Activated effector memory CD4-positive, alpha-beta T cell treated with anti-CD3 and anti-CD28 coated beads, Interleukin-2, amount 50 U/mL, for 16 hours (primary cell): ENCODE data around the gene PDGFC.
"Not testable (repeated sequence)": the region's sequence is repeated elsewhere in the genome, so short reads cannot be mapped to it uniquely, and the experiment has no call there.

ENCODE experiments used
- DNase-seq: peaks from one replicate; pipeline ENCODE4 v3.0.0-alpha.2; 2020

PDGFC gene

DNA sequence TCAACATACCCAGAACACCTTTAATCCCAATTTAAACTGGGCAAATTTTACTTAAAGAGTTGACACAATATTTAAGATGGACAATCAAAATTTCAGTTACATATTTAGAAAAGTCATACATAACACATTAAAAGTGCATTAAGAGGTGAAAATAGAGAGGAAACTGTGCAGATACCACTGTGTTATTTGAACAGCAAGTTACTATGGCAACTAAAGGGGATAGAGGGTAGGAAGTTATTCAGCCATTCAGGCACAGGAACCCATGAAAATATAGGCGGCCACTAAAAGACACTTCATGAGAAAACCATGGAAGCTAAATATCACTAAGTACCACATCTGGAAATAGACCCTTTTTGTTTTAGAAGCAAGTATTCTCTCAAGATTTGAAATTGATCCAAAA lies 75.1 kb downstream of the PDGFC start:
- DNase-seq: no peak

DNA sequence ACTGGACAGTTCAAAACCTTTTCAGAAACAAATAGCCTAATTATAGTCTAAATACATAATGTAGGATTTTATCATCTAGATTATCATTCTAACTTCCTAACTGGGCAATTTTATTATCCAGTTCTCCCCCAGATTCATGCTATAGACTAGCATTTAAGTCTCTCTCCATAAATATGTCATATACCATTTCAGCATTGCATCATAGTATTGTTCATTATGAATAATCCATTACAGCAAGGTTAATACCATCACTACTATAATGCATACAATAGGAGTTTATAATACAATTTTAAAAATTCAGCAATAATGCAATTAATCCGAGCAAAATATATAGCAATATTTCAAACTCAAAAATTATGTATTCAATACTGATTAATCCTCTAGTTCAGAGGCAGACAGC lies 77.4 kb downstream of the PDGFC start:
- no peak for DNase-seq

DNA sequence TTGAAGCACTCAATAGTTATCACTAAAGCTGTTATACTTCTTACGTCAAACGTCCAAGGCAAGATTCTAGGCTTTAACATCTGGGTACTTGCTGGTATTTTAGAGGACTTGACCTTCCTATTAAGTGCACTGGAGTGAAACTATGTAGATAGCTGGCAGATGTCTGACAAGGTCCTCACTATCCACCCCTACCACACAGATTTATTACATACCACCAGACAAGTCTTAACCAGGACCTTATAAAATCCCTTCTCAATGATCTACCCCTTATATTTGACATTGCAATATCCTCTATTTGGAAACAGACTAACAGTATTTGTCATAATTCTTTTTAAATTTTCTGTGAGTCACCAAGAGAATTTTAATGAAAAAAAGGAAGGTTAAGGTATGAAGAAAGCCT lies 78.8 kb downstream of the PDGFC start:
- DNase-seq: no peak

DNA sequence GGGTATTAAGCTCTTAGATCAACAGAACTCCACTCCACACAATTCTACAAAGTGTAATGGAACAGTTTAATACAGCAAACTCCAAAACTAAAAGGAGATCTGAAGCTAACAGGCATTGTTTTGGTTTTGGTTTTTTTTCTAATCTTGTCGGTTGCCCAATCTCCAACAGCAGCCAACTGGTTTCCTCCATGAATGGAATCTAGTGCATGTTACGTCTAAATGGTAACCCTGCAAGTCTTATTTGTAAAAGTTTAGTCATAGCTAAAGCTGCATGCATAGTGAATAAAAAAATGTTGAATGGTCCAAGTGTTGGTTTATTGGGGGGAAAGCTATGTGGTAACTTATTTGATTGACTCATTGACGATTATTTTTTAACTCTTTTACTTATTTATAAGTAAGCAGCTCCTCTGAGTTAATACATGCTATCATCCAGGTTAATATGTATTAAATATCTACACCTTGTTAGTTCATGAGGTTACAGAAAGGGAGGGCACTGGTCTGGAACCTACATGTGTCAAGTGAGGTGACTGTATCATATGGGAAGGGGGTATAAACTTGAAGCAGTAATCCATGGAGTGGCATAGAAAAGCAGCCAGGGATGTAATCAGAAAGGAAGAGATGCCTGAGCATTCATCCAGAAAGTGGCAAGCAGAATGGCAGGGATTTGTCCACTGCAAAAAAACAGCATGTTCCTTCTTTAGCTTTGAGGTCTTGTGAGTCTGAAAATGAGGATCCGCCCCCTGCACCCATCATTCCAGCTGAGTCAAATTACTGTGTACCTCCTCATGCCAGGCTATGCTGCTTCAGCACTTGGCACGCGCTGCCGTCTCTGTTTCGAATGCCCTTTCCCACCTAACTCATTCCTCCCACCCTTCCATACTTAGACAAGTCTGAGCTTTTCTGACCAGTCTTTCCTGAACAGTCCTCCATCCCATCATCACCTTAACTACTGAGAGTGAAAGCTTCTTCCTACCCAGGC lies 81.7 kb downstream of the PDGFC start:
- DNase-seq: no peak

DNA sequence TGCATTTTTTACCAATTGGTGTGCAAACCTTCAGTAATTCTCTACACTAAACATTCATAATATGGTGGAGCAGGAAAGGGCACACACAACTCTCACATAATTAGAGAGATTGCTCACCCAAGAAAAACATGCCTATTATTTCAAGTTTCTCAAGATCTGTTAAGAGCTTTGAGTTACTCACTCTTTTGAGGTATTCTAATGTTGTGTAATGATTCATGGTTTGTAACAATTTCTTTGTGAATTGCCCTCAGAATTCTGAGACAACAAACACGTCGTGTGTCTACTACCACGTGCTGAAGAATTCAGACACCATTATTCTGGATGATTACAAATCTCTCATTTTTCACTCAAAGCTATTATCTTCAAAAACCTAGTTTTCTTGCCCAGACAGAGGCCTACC lies 82.8 kb downstream of the PDGFC start:
- DNase-seq: no peak

DNA sequence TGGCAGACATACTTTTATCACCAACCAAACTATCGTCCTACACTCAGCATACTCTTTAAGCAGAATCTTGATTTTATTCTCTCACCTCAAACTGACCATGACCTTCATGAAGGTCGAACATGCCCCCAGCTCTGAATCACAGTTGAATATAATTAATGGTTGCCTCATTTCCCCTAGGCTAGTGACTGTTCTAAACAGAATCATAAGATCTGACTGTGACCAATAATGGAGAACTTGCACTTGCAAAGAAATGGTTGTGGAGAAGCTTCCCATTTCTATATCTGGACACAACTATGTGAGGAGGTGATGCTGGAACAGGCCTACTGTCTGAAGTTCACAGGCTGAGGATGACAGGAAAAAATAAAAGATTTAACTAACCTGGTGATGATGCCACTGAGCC lies 85.1 kb downstream of the PDGFC start:
- DNase-seq: no peak

DNA sequence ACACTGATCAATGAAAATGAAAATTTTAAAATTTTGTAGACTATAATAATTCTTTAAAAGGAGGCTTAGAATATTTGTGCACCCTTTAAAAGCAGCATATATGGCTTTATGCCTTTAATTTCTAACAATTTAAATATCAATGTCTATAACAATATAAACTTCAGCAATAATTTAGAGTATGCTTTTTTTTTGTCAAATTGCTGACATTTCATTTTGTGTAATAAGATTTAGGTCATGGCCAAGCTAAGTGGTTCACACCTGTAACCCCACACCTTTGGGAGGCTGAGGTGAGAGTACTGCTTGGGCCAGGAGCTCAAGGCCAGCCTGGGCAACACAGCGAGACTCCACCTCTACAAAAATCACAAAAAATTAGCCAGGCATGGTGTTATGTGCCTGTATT lies 86.2 kb downstream of the PDGFC start:
- no peak for DNase-seq

DNA sequence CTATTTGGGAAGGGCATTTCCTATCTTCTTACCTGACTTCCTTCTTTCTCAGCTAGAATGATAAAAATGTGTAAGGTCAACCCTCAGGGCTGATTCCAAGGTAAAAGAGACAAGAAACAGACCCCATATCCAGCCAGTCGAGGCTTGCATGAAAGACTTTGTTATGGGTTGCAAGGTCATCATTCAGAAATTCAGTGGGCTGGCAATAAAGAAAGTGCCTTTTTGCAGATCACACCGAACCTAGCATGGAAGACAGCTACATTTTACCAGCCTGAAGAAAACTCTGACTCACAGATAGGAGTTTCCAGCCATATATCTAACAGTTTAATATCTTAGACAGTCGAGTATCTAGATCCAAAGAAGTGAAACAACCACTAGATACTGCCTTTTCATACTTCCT lies 87.4 kb downstream of the PDGFC start:
- no peak for DNase-seq

DNA sequence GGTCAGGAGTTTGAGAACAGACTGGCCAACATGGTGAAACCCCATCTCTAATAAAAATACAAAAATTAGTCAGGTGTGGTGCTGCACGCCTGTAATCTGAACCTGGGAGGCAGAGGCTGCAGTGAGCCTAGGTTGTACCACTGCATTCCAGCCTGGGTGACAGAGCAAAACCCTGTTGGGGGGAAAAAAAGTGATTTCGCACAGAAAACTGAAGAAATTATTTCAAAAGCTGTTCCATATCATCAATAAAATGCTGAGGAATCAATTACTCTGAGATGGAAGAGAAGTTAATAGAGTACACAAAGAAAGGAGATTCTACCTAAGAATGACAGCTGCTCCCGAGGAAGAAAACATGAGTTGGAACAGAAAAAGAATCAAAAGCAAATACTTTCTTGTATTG lies 95.9 kb downstream of the PDGFC start:
- DNase-seq: no peak

DNA sequence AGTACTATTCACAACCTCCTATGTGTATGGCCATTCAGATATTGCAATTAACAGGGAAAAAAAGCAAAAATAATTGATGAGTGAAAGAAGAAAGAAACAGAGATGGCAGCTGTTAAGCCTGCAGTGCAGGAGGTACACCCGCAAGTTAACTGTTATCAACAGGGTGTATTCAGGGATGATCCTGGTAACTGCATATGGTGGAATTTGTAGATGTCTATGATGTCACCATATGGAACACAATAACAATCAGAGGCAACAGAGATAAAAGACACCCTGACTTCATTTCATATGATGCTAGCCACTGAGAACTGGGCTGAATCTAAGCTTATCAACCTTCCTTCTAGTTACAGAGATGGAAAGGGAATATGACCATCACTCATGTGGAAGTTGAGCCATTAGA lies 96.5 kb downstream of the PDGFC start:
- no peak for DNase-seq

DNA sequence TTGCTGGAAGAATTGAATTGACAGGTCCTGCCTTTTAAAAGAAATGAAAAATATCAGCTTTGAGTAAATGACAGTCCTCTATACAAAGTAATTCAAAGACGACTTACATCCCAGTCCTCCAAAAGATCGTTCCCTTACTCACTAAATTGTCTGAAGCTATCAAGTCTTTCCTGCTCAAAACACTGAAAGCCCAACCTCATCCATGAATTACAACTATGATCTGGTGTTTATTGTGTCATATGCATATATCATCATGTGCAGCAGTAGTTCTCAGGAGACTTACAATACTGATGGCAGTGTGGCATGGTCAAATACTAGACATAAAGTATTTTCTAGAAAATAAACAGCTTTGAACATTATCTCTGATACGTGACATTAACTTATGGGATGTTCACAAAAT lies 97.8 kb downstream of the PDGFC start:
- DNase-seq: no peak

DNA sequence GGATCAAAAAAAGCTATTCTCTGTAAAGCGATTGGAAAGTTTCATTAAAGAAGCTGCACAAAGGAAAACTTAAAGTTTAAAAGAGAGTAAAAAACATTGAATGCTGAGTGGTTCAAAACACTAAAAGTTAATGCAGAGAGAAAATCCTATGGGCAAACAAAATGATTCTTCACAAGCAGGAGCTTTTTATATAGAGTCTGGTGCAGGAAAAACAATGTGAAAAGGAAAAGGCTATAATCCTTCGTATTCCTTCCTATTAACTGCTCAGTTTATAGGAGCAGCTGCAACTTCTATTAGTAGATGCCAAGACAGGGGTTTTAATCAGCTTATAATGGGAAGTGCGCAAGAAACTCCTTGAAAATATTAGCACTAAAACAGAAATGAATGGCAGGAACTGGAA lies 100.7 kb downstream of the PDGFC start:
- no peak for DNase-seq

DNA sequence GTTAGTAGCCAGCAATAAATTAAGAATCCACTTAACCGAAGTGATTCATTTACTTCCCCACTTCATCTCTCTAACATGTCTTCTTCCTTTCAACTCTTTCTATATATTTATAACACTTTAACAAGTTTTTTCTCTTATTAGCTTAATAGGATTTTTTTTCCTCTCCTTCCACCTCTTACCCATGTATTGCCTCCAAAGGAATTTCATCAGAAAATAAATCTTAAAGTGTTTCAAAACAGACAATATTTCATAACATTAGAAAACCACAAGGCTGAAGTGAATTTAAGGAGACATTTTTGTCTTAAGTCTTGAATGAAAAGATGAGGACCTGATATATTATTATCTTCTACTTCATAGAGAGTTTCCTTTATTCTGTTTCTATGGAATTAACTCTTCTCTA lies 101.5 kb downstream of the PDGFC start:
- no peak for DNase-seq

DNA sequence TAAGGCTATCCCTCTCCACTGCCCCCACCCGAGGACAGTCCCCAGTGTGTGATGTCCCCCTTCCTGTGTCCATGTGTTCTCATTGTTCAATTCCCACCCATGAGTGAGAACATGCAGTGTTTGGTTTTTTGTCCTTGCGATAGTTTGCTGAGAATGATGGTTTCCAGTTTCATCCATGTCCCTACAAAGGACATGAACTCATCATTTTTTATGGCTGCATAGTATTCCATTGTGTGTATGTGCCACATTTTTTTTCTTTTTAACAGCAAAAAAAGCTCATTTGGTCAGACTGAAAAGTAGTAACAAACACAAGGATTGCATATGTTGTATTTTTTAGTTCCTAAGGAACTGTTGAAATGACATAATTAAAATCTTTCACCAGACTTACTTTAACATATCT lies 105.5 kb downstream of the PDGFC start:
- not testable (repeated sequence) for DNase-seq

DNA sequence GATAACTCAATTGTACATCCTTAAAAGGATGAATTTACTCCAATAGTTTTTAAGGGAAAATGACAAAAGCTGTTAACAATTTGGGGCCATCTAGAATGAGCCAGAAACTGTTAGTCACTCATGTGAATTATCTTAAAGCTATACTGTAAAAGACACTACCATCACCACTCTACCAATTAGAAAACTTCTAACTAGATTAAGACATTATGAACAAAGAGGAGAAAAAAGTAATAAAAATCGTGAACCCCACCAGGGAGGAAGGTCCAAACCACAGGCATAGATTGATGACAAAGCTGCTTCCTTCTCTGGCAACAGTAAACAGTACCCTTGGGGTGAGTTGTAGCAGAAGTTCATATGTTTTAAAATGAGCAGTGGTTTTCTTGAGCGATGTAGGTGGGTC lies 106.1 kb downstream of the PDGFC start:
- DNase-seq: no peak

DNA sequence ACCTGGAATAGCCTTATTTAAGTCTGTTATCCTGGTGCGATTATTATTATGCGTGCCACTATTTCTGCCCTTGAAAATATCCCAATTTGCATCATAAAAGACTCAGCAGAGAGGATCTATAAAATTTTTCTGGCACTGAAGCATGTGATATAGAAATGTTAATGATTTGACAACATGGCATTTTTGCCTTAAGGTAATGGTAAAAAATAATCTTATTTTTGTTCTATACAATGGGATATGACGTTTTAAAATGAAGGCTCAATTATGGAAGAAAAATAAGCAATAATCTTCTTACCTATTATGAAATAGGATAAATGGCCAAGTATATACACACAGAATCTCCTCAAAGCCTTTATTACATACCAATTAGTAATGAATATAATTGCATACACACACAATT lies 113.5 kb downstream of the PDGFC start:
- no peak for DNase-seq

DNA sequence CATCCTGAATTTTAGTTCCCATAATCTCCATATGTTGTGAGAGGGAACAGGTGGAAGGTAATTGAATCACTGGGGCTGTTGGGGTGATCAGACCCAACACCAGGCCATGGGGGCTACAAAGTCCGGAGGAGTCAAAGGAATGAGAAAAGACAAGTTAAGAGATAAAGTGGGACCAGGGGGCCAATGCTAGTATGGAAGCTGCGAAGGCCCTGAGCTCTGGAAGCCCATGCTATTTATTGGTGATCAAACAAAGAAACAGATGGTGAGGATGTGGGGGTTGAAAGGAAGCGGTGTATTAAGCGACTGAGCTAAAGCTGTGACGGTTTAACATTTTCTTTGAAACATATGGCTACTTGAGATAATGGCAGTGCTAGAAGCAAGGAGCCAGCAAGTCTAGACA lies 132.8 kb downstream of the PDGFC start:
- DNase-seq: no peak

DNA sequence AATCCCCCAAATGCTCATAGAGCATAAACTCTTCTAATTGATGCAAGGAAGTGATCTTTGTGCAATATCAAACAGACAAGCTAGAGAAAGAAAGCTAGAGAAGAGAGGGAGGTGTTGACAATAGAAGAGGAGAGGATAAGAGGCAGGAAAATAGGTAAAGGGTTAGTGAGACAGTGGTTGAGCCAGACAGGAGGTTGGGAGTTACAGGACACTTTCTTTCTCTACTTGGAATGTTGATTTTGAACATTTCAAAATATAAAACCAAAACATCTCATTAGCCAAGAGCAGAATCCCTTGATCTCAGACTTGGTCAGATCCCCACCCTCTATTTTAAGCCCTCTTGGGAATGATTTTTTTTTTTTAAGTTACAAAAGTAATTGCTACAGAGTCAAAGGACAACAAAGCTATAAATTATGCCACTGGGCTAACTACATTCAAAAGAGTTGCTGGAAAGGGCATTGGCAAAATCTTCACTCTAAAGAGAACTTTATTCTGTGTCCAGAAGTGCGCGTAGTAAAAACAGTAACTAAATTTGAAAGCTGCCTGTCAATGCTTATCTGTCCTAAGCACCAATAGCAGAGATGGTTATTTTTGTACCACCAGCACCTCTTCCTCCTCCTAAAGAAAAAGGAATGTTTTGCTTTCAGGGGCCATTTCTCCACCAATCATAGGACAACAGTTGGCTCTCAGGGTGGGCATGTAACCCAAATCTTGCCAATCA lies 133.8 kb downstream of the PDGFC start:
- DNase-seq: no peak

DNA sequence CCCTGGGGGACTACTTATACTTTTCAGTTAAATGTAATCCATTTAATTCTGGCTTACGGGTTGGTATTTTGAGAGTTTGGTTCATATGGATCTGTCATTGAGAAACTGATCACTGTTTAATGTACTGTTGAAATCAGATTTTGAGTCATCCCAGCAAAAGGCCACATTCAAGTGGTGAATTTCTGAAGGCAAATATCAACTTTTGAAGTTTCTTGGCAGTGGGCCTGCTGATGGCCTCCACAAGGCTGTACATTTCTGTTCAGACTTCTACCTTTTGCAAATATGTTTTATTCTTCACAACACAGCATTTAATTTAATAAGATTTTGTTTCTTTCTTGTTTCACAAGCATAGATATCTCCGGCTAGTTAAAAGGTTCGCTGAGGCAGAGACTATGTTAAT lies 138.7 kb downstream of the PDGFC start:
- DNase-seq: no peak

DNA sequence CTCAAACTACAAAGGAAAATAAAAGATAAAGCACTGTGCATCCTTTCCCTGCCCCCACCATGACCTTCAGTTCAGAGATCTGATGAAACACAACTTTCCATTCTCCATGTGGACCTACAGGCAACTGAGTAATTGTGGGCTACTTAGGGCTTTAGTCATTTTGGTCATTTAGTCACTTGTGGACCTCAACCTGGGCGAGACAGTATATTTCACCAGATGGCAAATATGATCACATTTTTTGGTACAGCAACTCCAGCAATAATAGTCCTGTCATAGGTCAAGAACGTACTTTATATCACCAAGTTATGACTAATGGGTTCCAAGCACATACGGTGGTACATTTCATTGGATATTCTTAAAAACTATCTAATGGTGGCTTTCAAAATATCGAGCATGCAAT lies 141.2 kb downstream of the PDGFC start:
- DNase-seq: no peak

DNA sequence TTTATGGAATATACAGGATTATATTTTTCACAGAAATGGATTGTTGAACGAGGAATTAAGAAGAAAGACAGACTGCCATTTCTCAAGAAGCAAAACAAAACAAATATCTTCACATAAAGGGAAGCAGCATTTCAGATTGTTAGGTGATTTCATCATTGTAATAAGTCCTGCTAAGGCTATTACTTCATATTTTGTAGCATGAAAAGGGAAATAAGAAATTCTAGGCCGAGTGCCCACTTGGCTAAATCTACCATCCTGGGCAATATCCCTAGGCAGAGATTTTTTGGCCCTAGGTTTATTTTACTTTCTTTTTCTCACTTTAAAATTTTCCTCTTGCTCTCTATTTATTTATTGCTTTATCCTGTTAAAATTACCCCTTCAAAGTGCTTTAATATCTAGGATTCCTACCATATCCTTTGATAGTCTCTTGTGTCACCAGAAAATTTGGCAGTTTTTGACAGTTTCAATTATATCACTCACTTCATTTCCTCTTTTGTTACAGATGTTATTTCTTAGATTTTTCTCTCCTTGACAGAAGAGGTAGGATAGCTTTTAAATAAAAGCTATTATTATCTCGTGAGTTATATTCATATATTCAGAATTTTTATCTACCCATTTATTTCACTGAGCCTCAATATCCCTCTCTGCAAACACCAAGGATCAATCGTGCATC lies 142.3 kb downstream of the PDGFC start:
- no peak for DNase-seq

DNA sequence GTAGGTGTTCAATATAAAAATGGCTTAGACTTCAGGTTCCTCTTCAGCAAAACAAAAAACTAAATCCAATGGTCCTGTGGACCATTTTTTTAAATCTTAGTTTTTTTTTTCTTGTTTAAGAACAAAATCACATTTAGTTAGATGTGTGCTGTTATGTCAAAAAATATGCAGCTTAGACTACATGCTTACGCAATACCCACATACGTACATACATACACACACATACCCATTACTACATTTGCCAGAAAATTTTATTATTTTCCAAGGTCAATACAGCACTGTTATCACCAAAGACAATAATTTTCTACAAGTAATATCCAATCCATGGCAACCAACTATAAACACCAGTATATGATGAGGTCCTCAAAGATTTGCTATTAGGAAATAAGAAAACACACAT lies 144.1 kb downstream of the PDGFC start:
- no peak for DNase-seq

DNA sequence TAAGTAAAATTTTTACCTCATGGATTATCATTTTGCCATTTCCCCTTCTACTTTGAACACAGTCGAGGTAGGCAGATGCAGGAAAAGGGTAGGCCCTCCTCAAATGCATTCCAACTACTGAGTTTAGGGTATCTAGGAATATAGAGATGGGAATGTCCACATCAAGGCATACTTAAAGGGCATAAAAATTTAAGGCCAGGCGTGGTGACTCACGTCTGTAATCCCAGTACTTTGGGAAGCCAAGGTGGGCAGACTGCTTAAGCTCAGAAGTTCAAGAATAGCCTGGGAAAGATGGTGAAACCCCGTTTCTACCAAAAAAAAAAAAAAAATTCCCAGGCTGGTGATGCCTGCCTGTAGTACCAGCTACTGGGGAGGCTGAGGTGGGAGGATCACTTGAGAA lies 146.5 kb downstream of the PDGFC start:
- no peak for DNase-seq
